Measurements from ENCODE around the gene PCDHA4.
"Not testable (repeated sequence)": the region's sequence is repeated elsewhere in the genome, so short reads cannot be mapped to it uniquely, and the experiment has no call there.

PCDHA4 gene

DNA sequence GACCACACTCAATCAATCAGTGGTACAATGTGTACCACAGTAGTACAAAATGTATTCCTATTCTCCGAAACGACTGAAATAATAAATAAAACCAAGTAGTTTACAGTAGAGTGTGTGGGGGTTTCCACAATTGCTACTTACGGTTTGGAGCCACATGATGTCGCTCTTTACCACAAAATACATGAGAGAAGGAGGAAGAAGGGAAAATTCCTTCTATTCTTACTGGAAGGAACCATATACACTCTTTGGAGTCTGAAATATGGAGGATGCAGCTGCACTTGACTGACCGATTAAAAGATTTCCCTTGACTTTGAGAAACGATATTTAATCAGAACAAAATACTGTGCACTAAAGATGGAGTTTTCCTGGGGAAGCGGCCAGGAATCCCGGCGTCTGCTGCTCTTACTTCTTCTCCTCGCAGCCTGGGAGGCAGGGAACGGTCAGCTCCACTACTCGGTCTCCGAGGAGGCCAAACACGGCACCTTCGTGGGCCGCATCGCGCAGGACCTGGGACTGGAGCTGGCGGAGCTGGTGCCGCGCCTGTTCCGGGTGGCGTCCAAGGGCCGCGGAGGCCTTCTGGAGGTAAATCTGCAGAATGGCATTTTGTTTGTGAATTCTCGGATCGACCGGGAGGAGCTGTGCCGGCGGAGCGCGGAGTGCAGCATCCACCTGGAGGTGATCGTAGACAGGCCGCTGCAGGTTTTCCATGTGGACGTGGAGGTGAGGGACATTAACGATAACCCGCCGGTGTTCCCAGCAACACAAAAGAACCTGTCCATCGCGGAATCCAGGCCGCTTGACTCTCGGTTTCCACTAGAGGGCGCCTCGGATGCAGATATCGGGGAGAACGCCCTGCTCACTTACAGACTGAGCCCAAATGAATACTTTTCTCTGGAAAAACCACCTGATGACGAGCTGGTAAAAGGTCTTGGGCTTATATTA lies at the start of gene PCDHA4:
Gene PCDHA4, plus strand, starts transcription at position 235 of the 942 bp plus-strand sequence.
- DNase-seq: no peak

GRCh38 chr5:140764177-140764973 lies 42.5 kb upstream of the PCDHA4 start:
- DNase-seq: no peak

DNA sequence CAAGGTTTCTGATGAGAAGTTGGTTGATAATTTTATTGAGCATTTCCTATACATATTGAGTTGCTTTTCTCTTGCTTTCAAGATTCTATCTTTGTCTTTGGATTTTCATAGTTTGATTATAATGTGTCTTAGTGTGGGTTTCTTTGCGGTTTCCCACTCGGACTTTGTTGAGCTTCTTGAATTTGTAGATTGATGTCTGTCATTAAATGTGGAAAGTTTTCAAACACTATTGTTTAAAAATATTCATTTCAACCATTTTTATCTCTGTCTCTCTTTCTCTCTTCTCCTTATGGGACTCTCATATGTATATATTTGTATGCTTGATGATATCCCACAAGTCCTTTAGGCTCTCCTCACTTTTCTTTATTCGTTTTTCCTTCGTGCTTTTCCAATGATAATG lies 39.4 kb upstream of the PCDHA4 start:
- no peak for DNase-seq

GRCh38 chr5:140780512-140780911 lies 26.4 kb upstream of the PCDHA4 start:
- DNase-seq: no peak

DNA sequence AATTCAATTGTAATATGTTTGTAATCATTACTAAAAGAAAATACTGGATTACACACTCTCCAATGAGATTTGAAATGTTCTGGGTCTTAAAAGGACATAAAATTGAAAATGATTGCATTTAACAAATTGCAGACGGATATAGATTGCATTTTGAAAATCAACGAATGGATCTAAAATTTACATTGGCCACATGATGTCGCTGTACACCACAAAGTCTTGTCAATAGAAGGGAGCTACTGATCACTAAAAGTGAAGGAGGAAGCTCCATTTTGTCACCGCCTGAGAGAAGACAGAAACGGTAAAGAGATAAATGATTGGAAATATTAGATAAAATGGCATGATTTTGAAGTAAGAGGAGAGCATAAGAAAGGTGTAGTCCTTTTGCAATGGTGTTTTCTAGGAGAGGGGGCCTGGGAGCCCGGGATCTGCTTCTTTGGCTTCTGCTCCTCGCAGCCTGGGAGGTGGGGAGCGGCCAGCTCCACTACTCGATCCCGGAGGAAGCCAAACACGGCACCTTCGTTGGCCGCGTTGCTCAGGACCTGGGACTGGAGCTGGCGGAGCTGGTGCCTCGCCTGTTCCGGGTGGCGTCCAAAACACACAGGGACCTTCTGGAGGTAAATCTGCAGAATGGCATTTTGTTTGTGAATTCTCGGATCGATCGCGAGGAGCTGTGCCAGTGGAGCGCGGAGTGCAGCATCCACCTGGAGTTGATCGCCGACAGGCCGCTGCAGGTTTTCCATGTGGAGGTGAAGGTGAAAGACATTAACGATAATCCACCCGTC lies 20.8 kb upstream of the PCDHA4 start, which contains the start of gene PCDHA1:
Gene PCDHA1, plus strand, starts transcription at position 236 of the 782 bp plus-strand sequence.
- no peak for DNase-seq

GRCh38 chr5:140787422-140787821 lies 19.4 kb upstream of the PCDHA4 start:
- DNase-seq: not testable (repeated sequence)

- DNase-seq: not testable (repeated sequence)
Measured at GRCh38 chr5:140787849-140788504, 18.9 kb upstream of the PCDHA4 start.

- no peak for DNase-seq
Measured at GRCh38 chr5:140791089-140791488, 15.8 kb upstream of the PCDHA4 start.

DNA sequence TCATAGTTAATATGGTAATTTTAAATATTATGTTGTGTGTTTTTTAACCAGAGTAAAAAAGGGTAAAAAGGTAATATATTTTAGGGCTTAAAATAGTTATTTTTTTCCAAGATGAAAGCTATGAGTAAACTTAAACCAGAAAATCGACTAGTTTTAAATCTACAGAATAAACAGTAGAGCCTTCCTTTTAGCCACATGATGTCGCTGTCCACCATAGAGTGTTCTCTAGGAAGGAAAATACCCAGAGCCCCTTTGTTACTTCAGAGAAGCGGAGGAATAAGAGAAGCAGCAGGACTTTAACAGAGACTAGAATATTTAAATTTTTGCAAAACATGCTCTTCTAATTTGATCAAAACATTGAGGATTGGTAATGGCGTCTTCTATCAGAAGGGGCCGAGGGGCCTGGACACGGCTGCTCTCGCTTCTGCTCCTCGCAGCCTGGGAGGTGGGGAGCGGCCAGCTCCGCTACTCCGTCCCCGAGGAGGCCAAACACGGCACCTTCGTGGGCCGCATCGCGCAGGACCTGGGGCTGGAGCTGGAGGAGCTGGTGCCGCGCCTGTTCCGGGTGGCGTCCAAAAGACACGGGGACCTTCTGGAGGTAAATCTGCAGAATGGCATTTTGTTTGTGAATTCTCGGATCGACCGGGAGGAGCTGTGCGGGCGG lies 12.1 kb upstream of the PCDHA4 start, which contains the start of gene PCDHA2:
Gene PCDHA2, plus strand, starts transcription at position 258 of the 664 bp plus-strand sequence.
- DNase-seq: no peak

GRCh38 chr5:140795259-140795641 lies 11.6 kb upstream of the PCDHA4 start:
- DNase-seq: no peak

- DNase-seq: not testable (repeated sequence)
Measured at GRCh38 chr5:140796072-140796717, 10.7 kb upstream of the PCDHA4 start.

DNA sequence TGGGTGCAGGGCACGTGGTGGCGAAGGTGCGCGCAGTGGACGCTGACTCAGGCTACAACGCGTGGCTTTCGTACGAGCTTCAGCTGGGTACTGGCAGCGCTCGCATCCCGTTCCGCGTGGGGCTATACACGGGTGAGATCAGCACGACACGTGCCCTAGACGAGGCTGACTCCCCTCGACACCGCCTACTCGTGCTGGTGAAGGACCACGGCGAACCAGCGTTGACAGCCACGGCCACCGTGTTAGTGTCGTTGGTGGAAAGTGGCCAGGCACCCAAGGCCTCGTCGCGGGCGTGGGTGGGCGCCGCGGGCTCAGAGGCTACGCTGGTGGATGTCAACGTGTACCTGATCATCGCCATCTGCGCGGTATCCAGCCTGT lies 10.2 kb upstream of the PCDHA4 start:
- no peak for DNase-seq

GRCh38 chr5:140800816-140801493 lies 5.9 kb upstream of the PCDHA4 start, which contains the start of gene PCDHA3:
TSS of gene PCDHA3 (plus strand) at chr5:140801057.
- DNase-seq: no peak

- DNase-seq: no peak
Measured at GRCh38 chr5:140801494-140801841, 5.4 kb upstream of the PCDHA4 start.

DNA sequence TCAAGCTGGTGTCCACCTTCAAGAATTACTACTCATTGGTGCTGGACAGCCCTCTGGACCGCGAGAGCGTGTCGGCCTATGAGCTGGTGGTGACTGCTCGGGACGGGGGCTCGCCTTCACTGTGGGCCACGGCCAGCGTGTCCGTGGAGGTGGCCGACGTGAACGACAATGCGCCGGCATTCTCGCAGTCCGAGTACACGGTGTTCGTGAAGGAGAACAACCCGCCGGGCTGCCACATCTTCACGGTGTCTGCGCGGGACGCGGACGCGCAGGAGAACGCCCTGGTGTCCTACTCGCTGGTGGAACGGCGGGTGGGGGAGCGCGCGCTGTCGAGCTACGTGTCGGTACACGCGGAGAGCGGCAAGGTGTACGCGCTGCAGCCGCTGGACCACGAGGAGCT lies 4.5 kb upstream of the PCDHA4 start:
- DNase-seq: not testable (repeated sequence)

DNA sequence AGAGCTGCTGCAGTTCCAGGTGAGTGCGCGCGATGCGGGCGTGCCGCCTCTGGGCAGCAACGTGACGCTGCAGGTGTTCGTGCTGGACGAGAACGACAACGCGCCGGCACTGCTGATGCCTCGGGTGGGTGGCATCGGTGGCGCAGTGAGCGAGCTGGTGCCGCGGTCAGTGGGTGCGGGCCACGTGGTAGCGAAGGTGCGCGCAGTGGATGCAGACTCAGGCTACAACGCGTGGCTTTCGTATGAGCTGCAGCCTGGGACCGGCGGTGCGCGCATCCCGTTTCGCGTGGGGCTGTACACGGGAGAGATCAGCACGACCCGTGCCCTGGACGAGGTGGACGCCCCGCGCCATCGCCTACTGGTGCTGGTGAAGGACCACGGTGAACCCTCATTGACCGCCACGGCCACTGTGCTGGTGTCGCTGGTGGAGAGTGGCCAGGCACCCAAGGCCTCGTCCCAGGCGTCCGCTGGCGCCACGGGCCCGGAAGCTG lies 4.0 kb upstream of the PCDHA4 start:
- DNase-seq: no peak

GRCh38 chr5:140808241-140808888 lies 1.5 kb downstream of the PCDHA4 start:
- not testable (repeated sequence) for DNase-seq

DNA sequence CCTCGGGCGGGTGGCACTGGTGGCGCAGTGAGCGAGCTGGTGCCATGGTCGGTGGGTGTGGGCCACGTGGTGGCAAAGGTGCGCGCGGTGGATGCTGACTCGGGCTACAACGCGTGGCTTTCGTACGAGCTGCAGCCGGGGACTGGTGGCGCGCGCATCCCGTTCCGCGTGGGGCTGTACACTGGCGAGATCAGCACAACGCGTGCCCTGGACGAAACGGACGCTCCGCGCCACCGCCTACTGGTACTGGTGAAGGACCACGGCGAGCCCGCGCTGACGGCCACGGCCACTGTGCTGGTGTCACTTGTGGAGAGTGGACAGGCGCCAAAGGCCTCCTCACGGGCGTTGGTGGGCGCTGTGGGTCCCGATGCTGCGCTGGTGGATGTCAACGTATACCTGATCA lies 2.0 kb downstream of the PCDHA4 start:
- no peak for DNase-seq

DNA sequence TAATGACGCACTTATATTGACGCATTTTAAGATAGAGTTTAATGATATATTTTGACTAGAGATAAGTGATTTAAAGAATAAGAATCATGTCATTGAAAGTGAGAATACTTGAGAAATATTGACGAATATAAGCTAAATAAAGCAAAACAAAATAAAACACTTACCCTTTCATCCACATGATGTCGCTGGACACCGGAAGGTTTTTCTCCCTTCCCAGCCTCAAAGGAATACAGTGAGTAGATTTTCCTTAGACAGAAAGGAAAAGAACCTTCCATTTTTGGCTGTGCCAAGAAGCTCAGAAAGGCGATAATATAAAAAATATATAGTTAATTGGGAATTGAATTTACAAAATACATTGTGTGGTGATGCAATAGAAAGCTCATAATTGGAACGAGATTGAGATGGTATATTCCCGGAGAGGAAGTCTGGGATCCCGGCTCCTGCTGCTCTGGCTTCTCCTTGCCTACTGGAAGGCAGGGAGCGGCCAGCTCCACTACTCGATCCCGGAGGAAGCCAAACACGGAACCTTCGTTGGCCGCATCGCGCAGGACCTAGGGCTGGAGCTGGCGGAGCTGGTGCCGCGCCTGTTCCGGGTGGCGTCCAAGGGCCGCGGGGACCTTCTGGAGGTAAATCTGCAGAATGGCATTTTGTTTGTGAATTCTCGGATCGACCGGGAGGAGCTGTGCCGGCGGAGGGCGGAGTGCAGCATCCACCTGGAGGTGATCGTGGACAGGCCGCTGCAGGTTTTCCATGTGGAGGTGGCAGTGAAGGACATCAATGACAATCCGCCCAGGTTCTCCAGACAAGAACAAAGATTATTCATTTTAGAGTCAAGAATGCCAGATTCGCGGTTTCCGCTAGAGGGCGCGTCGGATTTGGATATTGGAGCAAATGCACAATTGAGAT lies 14.8 kb downstream of the PCDHA4 start, which contains the start of gene PCDHA5:
Gene PCDHA5, plus strand, starts transcription at position 239 of the 906 bp plus-strand sequence.
- DNase-seq: no peak
